ENCODE data around the gene LRMDA. TPM values are rescaled to one million over a fixed set of nuclear protein-coding genes. Genes with fewer than 3 reads are reported as not detected.

Gene LRMDA
- total and polyA plus RNA-seq, 2 of the 8 experiments (the other 6 are each of a cell fraction or from before 2014, with no cell fraction given), result 0.86 to 2.8 TPM

GRCh38 chr10:75807456-75807855 lies 376.0 kb downstream of the LRMDA start:
- no peaks in the 10 kb centered on the region for H3K79me2 ChIP-seq (ENCODE audit: control insufficient read depth in 1 of 2, insufficient read depth in 2 of 2, low read length in 2 of 2)
- no peak overlapping the region for H2BK120ac ChIP-seq (replicated peaks; ENCODE audit: low read depth, low read length)
- CTCF ChIA-PET (ENCODE audit: partially characterized antibody), result interaction anchor here (1.0 kb wide), 1 partner anchor 60 kb away, joined by 4 read pairs; no protein-coding TSS in a partner anchor
- no peak overlapping the region for H3K27ac ChIP-seq (ENCODE audit: low read depth, low read length)
- no peaks in the 10 kb centered on the region for H3K36me3 ChIP-seq (ENCODE audit: control insufficient read depth in 2 of 4, insufficient read depth in 4 of 4, low read length in 3 of 4)
- DNase-seq (ENCODE audit: low read depth in 1 of 2, low spot score in 2 of 2), result no peak
- no peak overlapping the region for H4K91ac ChIP-seq (replicated peaks; ENCODE audit: insufficient read length, low read length)
- H3K4ac ChIP-seq (replicated peaks; ENCODE audit: insufficient read length, low read depth, low read length), result no peak overlapping the region
- peaks cover 0 to 3% (median 0%) of the 10 kb centered on the region in 4 experiments; a peak in 2 of 7 replicates for H3K4me1 ChIP-seq (replicated peaks in 1 of 4; ENCODE audit: control insufficient read depth in 3 of 4, insufficient read depth in 4 of 4, low read length in 3 of 4)
- H3K9me3 ChIP-seq (ENCODE audit: insufficient read depth in 2 of 2, low read depth in 1 of 2, low read length in 1 of 2), result no peaks in the 10 kb centered on the region
- no peaks in the 10 kb centered on the region for H4K20me1 ChIP-seq (replicated peaks in 1 of 2; ENCODE audit: control insufficient read depth in 1 of 2, insufficient read depth in 2 of 2, low read length in 2 of 2)
- H2BK5ac ChIP-seq (ENCODE audit: low read depth, low read length), result no peak overlapping the region
- no peak overlapping the region for H4K8ac ChIP-seq (ENCODE audit: extremely low read depth, insufficient read depth, low read length)
- no peak overlapping the region for H4K5ac ChIP-seq (ENCODE audit: insufficient read length, low read depth, low read length)
- no peaks in the 10 kb centered on the region for H3K27me3 ChIP-seq (replicated peaks in 1 of 4; ENCODE audit: control insufficient read depth in 3 of 4, extremely low read depth in 1 of 4, insufficient read depth in 3 of 4, low read length in 3 of 4)
- H2AK5ac ChIP-seq (ENCODE audit: low read depth, low read length), result no peak overlapping the region
- H3K4me3 ChIP-seq (ENCODE audit: extremely low read depth in 1 of 4, insufficient read depth in 2 of 4, low read depth in 3 of 4, low read length in 4 of 4), result no peak overlapping the region
- no peak for FAIRE-seq
- no peaks in the 10 kb centered on the region for H3K79me1 ChIP-seq (ENCODE audit: low read depth, low read length)
- no peak overlapping the region for H2BK12ac ChIP-seq (ENCODE audit: low read depth, low read length)
- POLR2A ChIA-PET (ENCODE audit: partially characterized antibody), result no interaction called here
- no peak overlapping the region for H3K4me2 ChIP-seq (ENCODE audit: insufficient read depth in 1 of 2, low read depth in 2 of 2, low read length in 2 of 2)
- H3K9ac ChIP-seq (replicated peaks in 1 of 4; ENCODE audit: extremely low read depth in 1 of 4, low read depth in 3 of 4, low read length in 3 of 4), result no peak overlapping the region
- H2AFZ ChIP-seq (ENCODE audit: low read length), result no peak overlapping the region
- H3K14ac ChIP-seq (ENCODE audit: insufficient read length), result no peak overlapping the region
- H2BK15ac ChIP-seq (ENCODE audit: low read length), result no peak overlapping the region
- H3K23ac ChIP-seq (ENCODE audit: insufficient read length), result no peak overlapping the region
- H3K23me2 ChIP-seq (ENCODE audit: low read depth, low read length), result no peaks in the 10 kb centered on the region; the same call in 1 of the 2 replicates
- no peak overlapping the region for H3K56ac ChIP-seq (replicated peaks; ENCODE audit: insufficient read length, low read depth, low read length)
- H3K18ac ChIP-seq (ENCODE audit: extremely low read depth, low read length), result no peak overlapping the region
- H2BK20ac ChIP-seq (ENCODE audit: low read length), result no peak overlapping the region
- 81% methylated on average over 5 of the region's 5 CpGs; no CpG with 5 or more reads in 1 of the 2 experiments for WGBS, 2 experiments (ENCODE audit: extremely low coverage in 1 of 2, insufficient coverage in 1 of 2, insufficient read length in 1 of 2, insufficient replicate concordance in 2 of 2, low coverage in 1 of 2, low lambda C conversion rate in 2 of 2, missing lambda C conversion rate in 1 of 2)
- TF ChIP-seq USF2 (IDR thresholded peaks at IDR 0.05; ENCODE audit: low read length) (no peak), KDM1A (IDR thresholded peaks at IDR 0.05; ENCODE audit: borderline replicate concordance, low read length) (no peak), CBX8 (IDR thresholded peaks at IDR 0.05; ENCODE audit: borderline replicate concordance, low read depth, low read length) (no peak), RFX5 (IDR thresholded peaks at IDR 0.05; ENCODE audit: borderline replicate concordance, low read depth, low read length) (no peak), SIX5 (IDR thresholded peaks at IDR 0.05; ENCODE audit: low read depth, low read length) (no peak), ZNF274 (IDR thresholded peaks at IDR 0.05; ENCODE audit: borderline replicate concordance, extremely low read depth, low read length) (no peak), HDAC2 (IDR thresholded peaks at IDR 0.05; ENCODE audit: borderline replicate concordance in 1 of 2, low read depth in 2 of 2, low read length in 2 of 2) (no peak), ASH2L (IDR thresholded peaks at IDR 0.05; ENCODE audit: low read length) (no peak), TAF1 (IDR thresholded peaks at IDR 0.05; ENCODE audit: low read depth, low read length) (no peak), CBX5 (IDR thresholded peaks at IDR 0.05; ENCODE audit: low read depth, low read length) (no peak), SRF (IDR thresholded peaks at IDR 0.05; ENCODE audit: low read depth, low read length) (no peak)
- TF ChIP-seq, protein P1, sequence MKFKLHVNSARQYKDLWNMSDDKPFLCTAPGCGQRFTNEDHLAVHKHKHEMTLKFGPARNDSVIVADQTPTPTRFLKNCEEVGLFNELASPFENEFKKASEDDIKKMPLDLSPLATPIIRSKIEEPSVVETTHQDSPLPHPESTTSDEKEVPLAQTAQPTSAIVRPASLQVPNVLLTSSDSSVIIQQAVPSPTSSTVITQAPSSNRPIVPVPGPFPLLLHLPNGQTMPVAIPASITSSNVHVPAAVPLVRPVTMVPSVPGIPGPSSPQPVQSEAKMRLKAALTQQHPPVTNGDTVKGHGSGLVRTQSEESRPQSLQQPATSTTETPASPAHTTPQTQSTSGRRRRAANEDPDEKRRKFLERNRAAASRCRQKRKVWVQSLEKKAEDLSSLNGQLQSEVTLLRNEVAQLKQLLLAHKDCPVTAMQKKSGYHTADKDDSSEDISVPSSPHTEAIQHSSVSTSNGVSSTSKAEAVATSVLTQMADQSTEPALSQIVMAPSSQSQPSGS (IDR thresholded peaks at IDR 0.05; ENCODE audit: low read length), result no peak
